A375 (cell line): ENCODE results near the gene SLC51A. TPM values are rescaled to one million over a fixed set of nuclear protein-coding genes. Genes with fewer than 3 reads are reported as not detected.

ENCODE experiments used
- small RNA-seq: library from RNA; depleted of rRNA; stranded (forward); fragments of <200 nt; gene quantifications from one replicate; pipeline ENCODE3, GENCODE V24; 2014
- total RNA-seq: library from RNA; depleted of rRNA; stranded (reverse); fragments of >200 nt; shearing (Covaris generic); gene quantifications from 2 replicates; pipeline ENCODE4 v1.2.3, GENCODE V29; 2014; rRNA removed

Gene SLC51A
- total RNA-seq: not detected in 2 replicates

DNA sequence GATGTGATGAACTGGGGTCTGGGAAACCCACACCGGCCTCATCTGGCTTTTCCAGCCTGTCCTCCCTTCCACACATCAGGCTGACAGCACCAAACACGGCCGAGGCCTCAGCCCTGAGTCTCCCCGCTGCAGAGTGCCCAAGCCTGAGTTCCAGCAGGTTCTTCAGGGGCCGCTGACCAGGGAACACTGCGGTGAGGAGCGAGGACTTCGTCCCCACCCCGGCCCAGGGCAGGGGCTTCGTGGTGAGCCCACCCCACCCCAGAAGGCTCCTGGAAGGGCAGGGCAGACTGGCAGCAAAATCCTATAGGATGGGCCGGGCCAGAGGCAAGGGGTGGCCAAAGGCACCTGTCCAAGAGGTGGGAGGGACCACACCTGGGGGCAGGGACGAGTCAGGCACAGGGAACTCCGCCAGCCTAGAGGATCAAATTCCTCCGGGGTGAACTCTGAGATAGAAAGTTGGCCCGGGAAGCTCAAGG lies at the start of gene SLC51A:
TSS of gene SLC51A (plus strand) at position 446 of the 476 bp plus-strand sequence. CDS start 179 bp downstream, outside the sequence.

GRCh38 chr3:196210673-196211556 lies 5.4 kb upstream of the SLC51A start, which contains the start of gene ZDHHC19:
ZDHHC19 (minus strand) TSS chr3:196211400; CDS start chr3:196211315, 85 bp downstream.

Small RNAs within 50 kb of the gene (small RNA-seq; reads per million reads assigned to genes)
- not detected for gene RF00019

Other genes with a start within 250 kb of the SLC51A start
- 95.0 and 127 TPM in 2 replicates for gene TFRC, start 134.4 kb upstream of the SLC51A start, total RNA-seq
- gene ZDHHC19, start 5.1 kb upstream of the SLC51A start, total RNA-seq: not detected in 2 replicates
- 28.6 and 35.8 TPM in 2 replicates for gene PCYT1A, start 71.2 kb downstream of the SLC51A start, total RNA-seq
- gene DYNLT2B, start 101.7 kb downstream of the SLC51A start, total RNA-seq: 1.7 and 9.2 TPM in 2 replicates
- gene TM4SF19, start 121.9 kb downstream of the SLC51A start, total RNA-seq: 5.4 and 5.5 TPM in 2 replicates
- gene UBXN7, start 215.9 kb downstream of the SLC51A start, total RNA-seq: 9.8 and 11.9 TPM in 2 replicates